Loucy (cell line): ENCODE measurements around the gene RAD51B.

Source experiments
- H2AFZ ChIP-seq: fragments of 200-600 bp; sonication (generic); 2 replicates; pipeline ENCODE4 v1.6.0; 2016; ENCODE audit warnings: antibody characterized with exemption, mild to moderate bottlenecking, low read length, moderate library complexity
- H3F3A ChIP-seq: fragments of 200-600 bp; 2 replicates; pipeline ENCODE4 v1.6.0; 2016; ENCODE audit warnings: antibody characterized with exemption, low read depth, mild to moderate bottlenecking
- H3K27me3 ChIP-seq: fragments of 200-600 bp; sonication (generic); 2 replicates; pipeline ENCODE4 v1.6.1; 2014; ENCODE audit warnings: low read length, mild to moderate bottlenecking; ENCODE audit not compliant: insufficient read depth, poor library complexity, severe bottlenecking
- H3K36me3 ChIP-seq: fragments of 200-600 bp; sonication (generic); 2 replicates; pipeline ENCODE4 v1.6.1; 2016; ENCODE audit warnings: low read length; ENCODE audit not compliant: insufficient read depth
- H3K4me1 ChIP-seq: fragments of 200-600 bp; sonication (generic); 2 replicates; pipeline ENCODE4 v1.5.1; 2014; ENCODE audit warnings: low read length, mild to moderate bottlenecking; ENCODE audit not compliant: insufficient read depth, poor library complexity, severe bottlenecking
- H3K4me2 ChIP-seq: fragments of 200-600 bp; sonication (generic); 2 replicates; pipeline ENCODE4 v1.6.0; 2014; ENCODE audit warnings: antibody characterized with exemption, low read length, low read depth, mild to moderate bottlenecking; ENCODE audit not compliant: poor library complexity, severe bottlenecking
- H3K4me3 ChIP-seq: fragments of 200-600 bp; sonication (generic); 2 replicates; pipeline ENCODE4 v1.5.1; 2014; ENCODE audit warnings: low read length, mild to moderate bottlenecking, mixed read lengths; ENCODE audit not compliant: poor library complexity, severe bottlenecking
- H3K79me2 ChIP-seq: fragments of 200-600 bp; sonication (generic); 2 replicates; pipeline ENCODE4 v1.6.1; 2014; ENCODE audit warnings: low read length; ENCODE audit not compliant: insufficient read depth
- H3K9ac ChIP-seq: fragments of 200-600 bp; sonication (generic); 2 replicates; pipeline ENCODE4 v1.6.0; 2014; ENCODE audit warnings: mild to moderate bottlenecking, low read depth, low read length, moderate library complexity; ENCODE audit not compliant: poor library complexity, severe bottlenecking
- H3K9me2 ChIP-seq: fragments of 200-600 bp; sonication (generic); replicated peaks from 2 replicates; pipeline ENCODE4 v1.6.1; 2016; ENCODE audit warnings: low read depth, low read length, mixed read lengths
- H3K9me3 ChIP-seq: fragments of 200-600 bp; sonication (generic); 2 replicates; pipeline ENCODE4 v1.6.1; 2014; ENCODE audit warnings: mild to moderate bottlenecking, antibody characterized with exemption, low read length, low read depth; ENCODE audit not compliant: insufficient read depth
- H4K20me1 ChIP-seq: fragments of 200-600 bp; sonication (generic); 2 replicates; pipeline ENCODE4 v1.6.0; 2014; ENCODE audit warnings: antibody characterized with exemption, low read length, mild to moderate bottlenecking; ENCODE audit not compliant: insufficient read depth, poor library complexity, severe bottlenecking
- CTCF ChIP-seq: fragments of 200-600 bp; sonication (generic); conservative IDR thresholded peaks from 2 replicates; pipeline ENCODE4 v1.5.1; 2014; ENCODE audit warnings: mild to moderate bottlenecking, antibody characterized with exemption, low read length
- EZH2phosphoT487 ChIP-seq: fragments of 200-600 bp; IDR thresholded peaks from 2 replicates; pipeline ENCODE4 v1.6.1; 2018; ENCODE audit warnings: antibody characterized with exemption, mild to moderate bottlenecking, moderate library complexity, borderline replicate concordance

The RAD51B gene

GRCh38 chr14:68592948-68593556, 773.5 kb downstream of the RAD51B start:
- Histone ChIP-seq H4K20me1 (no peaks in the 10 kb centered on the region), H3K9me2 (no peaks in the 10 kb centered on the region), H3K4me3 (peak overlapping the region; percentile 64), H3K4me1 (peaks cover 51% of the 10 kb centered on the region), H3F3A (0 out of 2 replicates have a peak, but pooled peaks cover 3% of the 10 kb centered on the region), H3K27me3 (no peaks in the 10 kb centered on the region), H3K9me3 (no peaks in the 10 kb centered on the region), H3K36me3 (no peaks in the 10 kb centered on the region), H2AFZ (no peak overlapping the region), H3K4me2 (peak overlapping the region; percentile 76), H3K9ac (peak overlapping the region; percentile 75), H3K79me2 (no peaks in the 10 kb centered on the region)
- no peak for TF ChIP-seq CTCF
- no peak for TF ChIP-seq EZH2phosphoT487

GRCh38 chr14:68593806-68594536, 774.4 kb downstream of the RAD51B start:
- H3K36me3 ChIP-seq: no peaks in the 10 kb centered on the region
- peak overlapping the region; percentile 76 for H3K4me2 ChIP-seq
- H3F3A ChIP-seq: 0 out of 2 replicates have a peak, but pooled peaks cover 3% of the 10 kb centered on the region
- no peaks in the 10 kb centered on the region for H4K20me1 ChIP-seq
- no peak for TF ChIP-seq EZH2phosphoT487
- TF ChIP-seq CTCF: no peak
- peak overlapping the region; percentile 75 for H2AFZ ChIP-seq
- H3K9me3 ChIP-seq: no peaks in the 10 kb centered on the region
- no peaks in the 10 kb centered on the region for H3K9me2 ChIP-seq
- H3K4me1 ChIP-seq: peaks cover 49% of the 10 kb centered on the region
- H3K9ac ChIP-seq: peak overlapping the region; percentile 75
- peak overlapping the region; percentile 64 for H3K4me3 ChIP-seq
- H3K79me2 ChIP-seq: no peaks in the 10 kb centered on the region
- no peaks in the 10 kb centered on the region for H3K27me3 ChIP-seq

DNA sequence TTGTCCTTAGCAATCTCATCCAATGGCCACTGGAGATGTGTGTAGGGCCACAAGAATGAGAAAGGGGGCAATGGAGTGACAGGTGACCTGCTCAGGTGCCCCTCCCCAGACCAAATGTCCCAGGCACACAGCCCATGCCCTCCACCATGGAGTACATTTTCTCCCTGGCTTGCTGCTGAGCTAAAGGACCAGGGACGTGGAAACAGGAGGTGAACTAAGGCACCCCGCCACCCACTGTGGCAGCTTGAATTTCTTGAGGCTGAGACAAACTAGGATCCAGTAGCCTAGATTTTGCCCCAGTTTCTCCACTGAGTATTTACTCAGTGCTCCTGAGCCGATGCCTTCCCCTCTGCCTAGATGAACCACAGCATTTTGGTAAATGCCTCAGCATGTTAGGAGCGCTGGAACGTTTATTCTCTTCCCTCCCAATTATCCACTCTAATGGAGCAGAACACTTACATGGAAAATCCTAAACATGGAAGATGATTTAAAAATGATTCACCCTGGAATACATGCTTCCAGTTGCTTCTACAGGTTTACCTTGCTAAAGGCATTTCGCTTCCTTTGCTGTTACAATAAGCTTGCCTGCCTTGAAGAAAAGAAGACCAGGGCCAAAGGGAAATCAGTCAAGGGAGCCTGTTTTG, 775.3 kb downstream of the RAD51B start:
- no peaks in the 10 kb centered on the region for H3K79me2 ChIP-seq
- no peaks in the 10 kb centered on the region for H3K9me3 ChIP-seq
- no peaks in the 10 kb centered on the region for H4K20me1 ChIP-seq
- 0 out of 2 replicates have a peak, but pooled peaks cover 3% of the 10 kb centered on the region for H3F3A ChIP-seq
- TF ChIP-seq CTCF: no peak
- TF ChIP-seq EZH2phosphoT487: no peak
- H3K4me3 ChIP-seq: peak overlapping the region; percentile 64
- H3K4me2 ChIP-seq: peak overlapping the region; percentile 76
- H3K4me1 ChIP-seq: peaks cover 41% of the 10 kb centered on the region
- no peaks in the 10 kb centered on the region for H3K9me2 ChIP-seq
- H3K9ac ChIP-seq: peak overlapping the region; percentile 75
- peak overlapping the region; percentile 75 for H2AFZ ChIP-seq
- no peaks in the 10 kb centered on the region for H3K27me3 ChIP-seq
- no peaks in the 10 kb centered on the region for H3K36me3 ChIP-seq
